G401 (cell line): ENCODE measurements around the gene DCBLD1. TPM values are rescaled to one million over a fixed set of nuclear protein-coding genes. Genes with fewer than 3 reads are reported as not detected.

ENCODE experiments used
- DNase-seq: peaks from one replicate; pipeline ENCODE4 v3.0.0-alpha.2; 2015; ENCODE audit warnings: low spot score
- in situ Hi-C: cut with HindIII; loops from 2 replicates; pipeline ENCODE4 v1.10.0; 2016; ENCODE audit warnings: low sequenced_read_pairs, mixed read lengths
- total RNA-seq: library from RNA; depleted of rRNA; stranded (reverse); fragments of >200 nt; shearing (Covaris generic); gene quantifications from 2 replicates; pipeline ENCODE4 v1.2.3, GENCODE V29; 2014

DCBLD1 gene
- total RNA-seq, 1 experiment from 2014 or later, result not detected

DNA sequence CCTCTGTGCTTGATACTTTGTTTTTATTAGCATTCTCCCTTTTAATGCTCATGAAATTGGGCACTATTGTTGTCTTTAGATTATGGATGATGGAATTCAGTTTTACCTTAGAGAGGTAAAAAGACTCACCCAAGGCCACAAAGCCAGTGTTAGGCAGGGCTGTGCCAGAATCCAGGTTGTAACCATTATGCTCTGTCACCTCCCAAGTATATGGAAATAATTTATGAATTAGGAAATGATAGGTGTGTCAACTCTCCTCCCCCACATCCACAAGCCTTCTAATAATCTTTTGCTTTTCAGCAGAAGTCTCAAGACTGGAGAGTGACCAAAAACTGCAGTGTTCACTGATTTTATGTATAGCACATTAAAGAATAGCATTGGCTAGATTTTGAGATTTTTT, 13.0 kb downstream of the DCBLD1 start:
- in situ Hi-C loops, result no loop called here
- DNase-seq, result no peak

DNA sequence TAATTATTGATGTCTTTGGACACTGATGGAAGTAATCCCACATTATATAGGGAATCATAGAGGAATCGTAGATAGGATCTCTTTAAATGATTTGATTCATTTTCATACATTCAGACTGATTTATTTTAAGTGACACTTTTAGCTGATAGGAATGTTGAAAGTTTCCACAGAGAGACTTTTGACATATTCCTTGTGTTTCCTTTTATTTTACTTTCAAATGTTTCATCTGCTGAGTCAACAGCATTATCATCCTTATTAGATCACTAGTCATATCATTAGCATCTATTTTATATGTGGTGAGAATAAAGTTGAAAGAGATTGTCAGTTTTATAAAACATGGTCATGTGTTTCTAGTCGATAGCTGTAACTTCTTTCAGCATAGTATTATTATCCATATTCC, 13.4 kb downstream of the DCBLD1 start:
- no peak for DNase-seq
- in situ Hi-C loops, result no loop called here

DNA sequence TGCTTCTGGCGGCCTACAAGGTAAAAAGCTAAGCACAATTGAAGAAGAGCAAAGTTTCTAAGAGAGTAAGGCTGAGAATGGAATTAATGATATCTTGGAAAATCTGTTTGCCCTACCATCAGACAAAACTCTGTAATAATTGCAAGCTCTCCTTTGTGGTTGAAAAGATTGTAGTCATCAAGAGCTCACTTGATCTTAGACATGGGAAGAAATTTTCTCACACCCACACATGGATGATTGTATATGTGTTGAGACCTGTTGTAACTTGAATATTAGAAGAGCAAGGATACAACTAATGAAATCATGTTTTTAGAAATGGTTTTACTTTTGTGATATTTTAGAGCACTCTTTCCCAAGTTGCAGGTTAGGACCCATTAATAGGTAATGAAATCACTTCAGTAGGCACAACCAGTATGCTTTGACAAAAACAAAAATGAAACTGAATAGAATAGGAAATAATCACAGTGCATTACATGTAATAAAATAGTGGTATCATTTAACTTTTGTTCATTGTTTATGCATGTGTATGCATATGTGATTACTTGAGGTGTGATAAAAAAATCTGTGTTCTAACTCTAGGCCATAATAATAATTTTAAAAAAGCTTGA, 14.0 kb downstream of the DCBLD1 start:
- in situ Hi-C loops, result no loop called here
- no peak for DNase-seq

DNA sequence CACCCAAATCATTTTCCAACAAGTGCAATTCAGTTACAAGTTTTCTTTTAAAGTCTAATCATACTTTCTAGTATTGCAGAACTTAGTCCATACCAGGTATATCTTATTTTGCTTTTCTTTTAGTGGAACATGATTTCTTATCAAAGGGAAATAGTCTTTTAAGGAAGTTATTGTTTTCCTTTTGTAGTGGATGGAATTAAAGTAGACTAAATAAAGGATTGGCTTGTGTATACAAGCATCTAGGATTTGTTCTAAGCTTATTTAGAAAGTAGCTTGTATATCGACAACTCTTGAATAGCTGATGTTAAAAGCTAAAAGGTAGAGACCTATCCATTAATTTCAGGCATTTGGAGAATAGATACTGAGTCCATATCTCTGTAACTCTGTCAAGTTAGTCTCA, 14.8 kb downstream of the DCBLD1 start:
- no peak for DNase-seq
- in situ Hi-C loops, result no loop called here

DNA sequence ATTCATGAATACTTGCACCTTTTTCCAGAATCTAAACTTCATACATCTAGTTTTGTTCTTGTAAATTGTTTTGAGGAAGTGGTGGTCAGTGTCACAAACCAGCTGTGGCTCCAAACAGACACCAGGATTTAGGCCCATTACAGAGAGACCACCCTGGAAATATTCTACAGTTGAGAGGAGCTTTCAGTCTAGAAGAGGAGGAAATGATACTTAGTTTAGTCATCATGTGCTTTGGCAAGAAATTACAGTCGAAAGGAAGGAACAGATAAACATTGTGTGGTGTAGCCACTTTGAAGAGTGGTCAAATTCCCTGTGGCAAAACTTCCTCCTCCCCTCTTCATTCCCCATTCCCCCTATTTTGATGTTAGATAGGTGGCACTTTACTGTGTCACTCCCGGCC, 15.7 kb downstream of the DCBLD1 start:
- DNase-seq, result no peak
- in situ Hi-C loops, result no loop called here

DNA sequence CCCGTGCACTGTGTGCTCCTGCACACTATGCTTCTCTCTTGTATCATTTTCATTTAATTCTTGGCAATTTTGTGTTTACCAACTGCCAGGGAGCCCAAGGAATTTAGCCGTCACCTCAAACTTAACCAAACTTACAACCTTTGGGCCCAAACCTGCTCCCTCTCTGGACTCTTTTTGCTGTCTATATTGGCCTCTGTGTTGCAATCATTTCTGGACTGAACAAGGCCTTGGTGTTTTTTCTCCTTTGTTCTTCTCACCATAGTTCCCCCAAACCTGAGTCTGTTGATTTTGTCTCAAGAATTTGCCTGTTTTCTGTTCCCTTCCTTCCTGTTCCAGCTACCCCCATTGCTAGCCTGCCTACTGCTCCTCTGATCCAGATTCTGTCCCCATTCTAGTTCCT, 19.2 kb downstream of the DCBLD1 start:
- in situ Hi-C loops, result no loop called here
- no peak for DNase-seq

DNA sequence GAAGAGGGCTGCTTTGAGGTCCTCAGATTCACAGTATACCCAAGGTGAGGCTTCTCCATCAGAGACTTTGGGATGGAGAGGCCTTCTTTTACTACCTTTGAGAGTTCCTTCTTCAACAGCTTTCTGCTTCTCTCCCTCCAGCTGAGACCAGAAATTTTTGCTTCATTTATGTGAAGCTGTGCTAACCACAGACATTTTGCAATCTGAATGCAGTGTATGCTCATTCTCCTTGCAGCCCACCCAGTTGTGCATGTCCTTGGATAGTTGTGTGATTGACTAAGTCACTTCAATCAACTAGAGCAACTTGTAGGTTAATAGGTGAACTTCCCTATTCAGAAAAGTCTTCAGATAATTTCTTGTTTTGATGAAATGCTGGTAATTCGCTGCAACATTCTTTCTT, 20.1 kb downstream of the DCBLD1 start:
- DNase-seq, result no peak
- in situ Hi-C loops, result no loop called here

DNA sequence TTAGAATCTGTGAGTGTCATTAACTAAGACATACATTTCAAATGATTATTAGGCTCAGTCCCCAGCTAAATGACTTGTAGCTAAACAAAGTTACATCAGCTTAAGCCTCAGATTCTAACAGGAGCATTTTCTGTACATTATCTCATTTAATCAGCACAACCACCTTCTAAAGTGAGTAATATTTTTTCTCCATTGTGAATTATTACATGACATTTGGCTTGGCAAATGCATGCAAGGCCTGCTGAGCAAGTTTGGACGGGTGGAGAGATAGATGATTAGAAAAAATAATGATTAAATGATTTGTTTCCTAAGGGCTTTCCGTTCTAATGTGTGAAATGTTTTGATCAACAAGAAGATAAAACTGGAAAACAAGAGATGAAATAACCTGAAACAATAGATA, 20.7 kb downstream of the DCBLD1 start:
- in situ Hi-C loops, result no loop called here
- DNase-seq, result no peak

DNA sequence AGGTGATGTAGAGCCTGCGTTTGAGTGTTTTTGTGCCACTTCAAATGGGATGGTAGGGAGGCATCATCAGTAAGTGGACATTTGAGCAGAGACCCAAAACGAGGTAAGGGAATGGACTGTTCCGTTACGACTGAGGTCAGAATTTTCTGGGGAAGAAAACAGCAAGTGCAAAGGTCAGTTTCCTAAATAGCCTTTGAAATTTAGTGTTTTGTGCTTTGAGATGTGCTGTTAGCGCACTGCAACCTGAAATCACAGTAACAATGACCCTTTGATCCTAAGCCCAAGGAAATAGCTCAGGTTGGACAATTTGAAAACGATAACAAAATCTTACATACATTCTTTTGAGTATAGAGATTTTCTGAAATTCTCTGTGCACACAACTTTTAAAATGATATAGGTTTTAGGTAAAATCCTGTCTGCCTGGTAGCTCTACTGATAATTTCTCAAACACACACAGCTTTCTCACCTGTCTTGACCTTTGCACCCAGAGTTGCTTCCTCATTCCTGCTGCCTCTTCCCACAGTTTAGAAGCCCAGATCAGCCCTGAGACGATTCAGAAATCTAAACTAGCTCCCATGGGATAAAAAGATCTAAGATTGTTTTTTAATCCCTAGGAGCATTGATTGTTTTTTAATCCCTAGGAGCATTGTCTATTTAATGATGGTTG, 22.1 kb downstream of the DCBLD1 start:
- DNase-seq, result no peak
- in situ Hi-C loops, result no loop called here

DNA sequence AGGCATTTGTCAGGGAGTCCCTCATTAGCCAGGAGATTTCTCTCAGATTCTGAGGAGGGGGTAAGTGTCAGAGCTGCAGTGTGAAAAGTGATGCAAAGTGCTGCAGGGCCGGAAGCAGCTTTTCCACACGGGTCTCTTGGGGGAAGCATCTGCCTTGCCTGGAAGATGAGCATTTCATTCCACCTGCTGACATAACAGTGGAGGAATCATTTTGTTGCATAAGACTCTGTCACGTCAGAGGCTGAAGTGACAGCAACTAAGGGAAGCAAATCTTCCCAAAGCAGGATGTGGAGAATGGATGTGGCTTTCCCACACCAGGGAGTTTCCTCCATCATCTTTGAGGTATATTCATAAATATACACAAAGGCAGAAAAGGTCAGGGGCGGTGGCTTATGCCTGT, 22.8 kb downstream of the DCBLD1 start:
- DNase-seq, result no peak
- in situ Hi-C loops, result no loop called here

DNA sequence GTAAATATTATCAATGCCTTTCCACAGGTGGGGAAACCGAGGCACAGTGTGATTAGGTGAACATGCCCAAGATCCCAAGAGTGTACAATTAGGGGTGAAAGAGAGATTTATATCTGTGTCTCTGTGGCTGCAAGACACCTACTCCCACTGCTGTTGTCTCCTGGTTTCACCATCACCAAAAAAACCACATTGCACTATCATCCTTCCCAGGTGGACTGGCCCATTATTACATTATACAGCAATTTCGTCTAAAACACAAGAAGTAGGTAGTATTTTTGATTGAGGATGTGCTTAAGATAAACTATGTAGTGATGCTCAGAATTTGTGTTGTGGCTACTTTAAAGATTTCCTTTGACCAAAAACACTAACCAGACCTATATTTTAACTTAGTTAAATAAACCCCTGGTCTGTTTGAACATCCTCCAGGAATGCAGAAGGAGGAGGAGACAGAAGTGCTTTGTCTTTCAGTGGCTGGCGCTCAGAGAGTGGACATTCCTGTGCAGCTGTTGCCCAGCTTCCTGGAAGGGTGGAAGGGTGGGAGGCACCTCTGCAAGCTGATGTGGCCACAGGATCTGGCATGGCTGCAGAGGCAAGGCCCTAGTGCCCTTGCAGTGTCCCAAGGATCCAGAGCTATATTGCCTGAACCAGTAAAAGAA, 23.8 kb downstream of the DCBLD1 start:
- in situ Hi-C loops, result no loop called here
- DNase-seq, result no peak

DNA sequence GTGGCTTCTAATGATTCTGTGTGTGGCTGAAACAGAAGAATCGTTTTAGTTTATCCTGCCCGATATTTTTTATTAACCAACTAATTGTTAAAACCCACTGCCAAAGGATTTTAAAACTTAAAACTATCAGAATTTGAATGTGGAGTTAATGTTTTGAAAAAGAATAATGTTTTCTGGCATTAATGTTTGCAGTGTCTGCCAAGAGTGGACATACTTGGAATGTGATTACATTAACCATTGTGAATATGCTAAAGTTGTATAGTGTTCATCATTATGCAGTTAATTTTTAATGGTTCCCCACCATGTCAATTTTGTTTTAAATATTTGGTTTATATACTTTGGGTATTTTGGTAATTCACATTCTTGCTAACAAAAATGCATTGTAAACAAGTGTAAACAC, 24.4 kb downstream of the DCBLD1 start:
- DNase-seq, result no peak
- in situ Hi-C loops, result no loop called here

DNA sequence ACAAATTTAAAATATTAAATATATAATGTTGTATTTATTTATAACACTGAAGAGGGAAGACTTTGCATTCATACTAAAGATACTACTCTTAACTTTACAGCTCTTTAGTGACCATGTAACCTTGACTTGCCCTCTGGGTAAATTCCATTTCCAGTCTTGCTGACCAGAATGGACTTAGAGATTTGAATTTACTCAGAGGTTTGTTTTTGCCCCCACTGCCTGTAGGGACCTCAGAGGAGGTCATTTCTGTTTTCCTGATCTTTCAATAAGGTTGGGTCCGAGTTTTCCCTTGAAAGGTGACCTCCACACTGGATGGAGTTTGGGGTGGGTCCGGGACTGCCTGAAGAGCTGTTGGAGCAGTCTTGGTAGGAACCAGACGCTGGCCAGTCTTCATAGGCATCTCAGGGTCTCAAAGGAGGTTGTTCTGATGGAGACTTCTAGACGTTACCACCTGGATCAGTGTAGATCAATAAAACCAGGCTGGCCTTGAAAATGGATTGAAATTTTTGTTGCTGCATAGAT, 26.0 kb downstream of the DCBLD1 start:
- in situ Hi-C loops, result no loop called here
- DNase-seq, result no peak

DNA sequence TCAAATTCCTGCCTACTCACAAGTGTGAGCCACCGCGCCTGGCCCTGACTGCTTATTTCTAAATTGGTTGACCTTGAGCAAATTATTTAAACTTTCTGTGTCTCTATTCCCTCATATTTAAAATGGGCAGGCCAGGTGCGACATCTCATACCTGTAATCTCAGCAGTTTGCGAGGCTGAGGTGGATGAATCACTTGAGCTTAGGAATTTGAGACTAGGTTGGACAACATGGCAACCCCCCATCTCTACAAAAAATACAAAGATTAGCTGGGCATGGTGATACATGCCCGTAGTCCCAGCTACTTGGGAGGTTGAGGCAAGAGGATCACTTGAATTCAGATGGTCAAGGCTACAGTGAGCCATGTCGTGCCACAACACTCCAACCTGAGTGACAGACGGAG, 26.5 kb downstream of the DCBLD1 start:
- no peak for DNase-seq
- in situ Hi-C loops, result no loop called here

DNA sequence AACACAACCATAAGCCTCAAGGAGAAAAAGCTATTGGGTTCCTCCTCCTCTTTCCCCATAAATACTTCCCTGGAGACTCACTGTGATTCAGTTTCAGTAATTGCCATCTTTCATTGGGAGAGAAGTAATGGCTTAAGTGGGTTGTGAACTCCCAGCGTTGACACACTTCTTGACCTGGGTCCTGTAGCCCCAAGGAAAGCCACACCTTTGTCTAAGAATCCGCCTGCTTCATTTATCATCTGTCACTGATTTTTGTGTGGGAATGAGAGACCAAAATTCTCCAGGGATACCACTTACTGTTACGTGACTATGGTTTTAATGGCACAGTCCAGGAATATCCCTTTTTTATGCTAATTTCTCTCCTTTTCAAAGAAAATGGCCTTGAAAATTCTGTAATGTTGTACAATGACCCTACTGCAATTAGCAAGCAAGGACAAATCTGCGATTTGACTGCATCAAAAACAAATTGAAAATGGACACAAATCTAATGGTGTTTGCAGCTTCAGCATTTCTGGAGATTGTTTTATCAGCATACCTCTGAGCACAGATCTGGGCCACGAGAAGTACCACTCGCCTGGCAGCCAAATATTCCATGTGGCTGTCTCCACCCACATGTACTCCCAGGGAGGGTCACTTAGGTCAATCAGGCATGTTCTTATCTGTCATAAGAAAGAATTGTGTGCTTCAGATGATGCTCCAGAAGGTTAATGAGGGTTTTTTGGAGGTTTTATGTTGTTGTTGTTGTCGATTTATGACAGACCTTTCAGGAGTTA, 29.8 kb downstream of the DCBLD1 start:
- DNase-seq, result no peak
- in situ Hi-C loops, result no loop called here

DNA sequence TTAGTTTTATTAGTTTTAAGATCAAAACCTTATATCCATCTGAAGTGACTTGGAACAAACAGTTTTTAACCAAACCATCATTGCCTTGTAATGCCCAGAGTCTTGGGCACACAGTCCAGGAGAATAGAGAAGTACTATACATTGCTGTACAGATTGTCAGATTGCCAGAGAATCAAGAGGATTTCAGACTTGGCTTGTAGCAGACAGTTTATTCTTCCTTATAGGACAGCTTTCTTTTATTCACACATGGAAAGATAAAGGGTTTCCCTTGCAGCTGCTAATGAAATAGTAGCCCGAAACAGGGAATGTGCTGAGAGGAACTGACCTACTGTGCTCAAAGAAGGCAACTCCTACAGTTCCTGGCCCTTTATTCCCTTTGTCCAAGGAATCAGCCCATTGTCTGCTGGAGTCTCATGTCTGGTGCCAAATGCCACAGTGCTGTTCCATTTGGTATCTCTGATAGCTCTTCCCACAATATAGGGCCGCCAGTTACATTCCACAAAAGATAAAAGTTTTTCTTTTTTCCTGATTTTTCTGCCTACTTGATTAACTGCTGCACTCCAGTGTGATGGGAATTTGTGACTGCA, 30.6 kb downstream of the DCBLD1 start:
- in situ Hi-C loops, result no loop called here
- no peak for DNase-seq

DNA sequence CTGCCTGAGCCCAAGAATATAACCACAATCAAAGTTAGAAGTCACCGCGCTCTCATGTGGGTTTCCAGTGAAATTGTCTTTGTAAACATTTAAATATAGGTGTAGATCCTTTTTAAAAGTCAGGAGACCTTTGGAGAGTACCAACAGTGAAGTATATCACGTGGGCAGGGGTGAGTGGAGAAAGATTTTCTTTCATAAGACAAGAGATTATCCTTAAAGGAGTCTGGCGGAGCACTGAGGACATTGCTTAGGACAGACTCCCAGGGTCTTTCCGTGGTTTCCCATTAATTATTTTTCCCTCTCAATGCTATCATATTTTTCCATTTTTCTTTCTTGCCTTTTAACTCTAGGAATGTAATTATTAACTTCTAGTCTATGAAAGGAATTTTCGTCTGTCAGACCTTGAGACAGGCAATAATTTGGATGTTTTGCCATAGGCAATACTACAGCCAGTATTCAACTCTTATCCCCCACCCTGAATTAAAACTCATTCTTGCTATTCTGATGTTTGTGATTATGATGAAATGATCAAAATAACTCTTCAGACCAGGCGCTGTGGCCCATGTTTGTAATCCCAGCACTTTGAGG, 31.4 kb downstream of the DCBLD1 start:
- in situ Hi-C loops, result no loop called here
- DNase-seq, result no peak

DNA sequence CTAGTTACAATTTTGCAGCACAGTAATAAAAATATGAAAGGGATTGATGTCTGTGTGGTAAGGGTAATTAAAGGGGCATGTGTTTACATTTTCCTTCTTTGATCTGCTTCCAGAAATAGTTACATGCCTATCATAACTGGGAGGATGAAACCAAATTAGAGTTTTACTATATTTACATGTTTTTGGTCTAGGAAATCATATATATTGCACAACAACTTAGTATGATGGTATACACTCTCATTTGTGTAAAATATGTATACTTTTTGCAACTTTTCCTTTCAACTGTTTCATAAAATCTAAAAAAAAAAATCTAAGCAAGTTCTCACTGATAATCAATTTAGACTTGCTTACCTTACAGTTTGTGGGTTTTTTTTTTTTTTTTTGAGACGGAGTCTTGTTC, 32.2 kb downstream of the DCBLD1 start:
- in situ Hi-C loops, result no loop called here
- no peak for DNase-seq

DNA sequence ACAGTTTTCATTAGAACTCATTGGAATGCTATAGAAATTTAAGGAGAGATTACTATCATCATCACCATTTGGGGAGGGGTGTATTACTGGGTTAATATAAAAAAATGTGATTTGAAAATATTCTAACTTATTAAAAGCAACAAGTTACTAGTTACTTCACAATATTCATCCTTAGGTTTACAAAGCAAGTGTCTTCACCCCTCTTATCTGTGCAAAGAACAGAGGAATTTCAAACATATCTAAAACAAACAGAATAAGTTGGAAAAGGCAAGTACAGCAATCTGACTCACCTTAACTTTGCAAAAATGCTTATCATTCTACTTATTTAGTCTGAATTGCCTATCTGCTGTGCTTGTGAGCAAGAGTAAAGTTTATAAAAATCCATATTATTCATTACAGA, 32.9 kb downstream of the DCBLD1 start:
- DNase-seq, result no peak
- in situ Hi-C loops, result no loop called here
